ENCODE measurements around the gene SPEN.

Gene SPEN

DNA sequence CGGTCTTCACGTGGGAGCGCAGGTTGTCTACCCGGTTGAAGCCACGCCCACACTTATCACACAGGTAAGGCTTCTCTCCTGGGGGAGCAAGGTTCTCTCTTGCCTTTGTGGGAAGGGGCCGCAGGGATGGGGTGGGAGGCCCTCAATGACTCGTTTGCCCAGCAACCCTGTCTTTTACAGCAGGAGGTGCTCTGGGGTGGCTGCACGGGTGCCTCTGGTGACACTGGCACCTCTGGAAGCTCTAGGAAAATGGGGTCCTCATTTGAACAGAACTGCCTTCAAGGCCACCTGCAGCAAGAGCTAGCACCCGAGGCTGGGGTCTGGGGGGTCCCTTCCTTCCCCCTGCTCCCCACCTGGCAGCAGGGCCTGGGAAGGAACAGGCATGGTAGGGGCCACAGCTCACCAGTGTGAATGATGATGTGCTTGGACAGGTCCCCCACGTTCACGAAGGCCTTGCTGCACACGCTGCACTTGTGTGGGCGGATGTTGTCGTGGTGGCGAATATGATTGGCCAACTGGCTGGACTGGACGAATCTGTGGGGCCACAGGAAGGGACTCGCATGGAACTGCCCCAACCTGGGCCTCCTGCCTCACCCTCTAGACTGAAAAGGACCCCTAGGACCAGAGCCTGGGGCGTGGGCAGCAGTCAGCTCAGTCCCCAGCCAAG is 95.3 kb downstream of the SPEN start:
- Mint-ChIP-seq H3K27me3 (ENCODE audit: low read depth) (no peaks in the 10 kb centered on the region), H3K27ac (no peak overlapping the region), H3K9me3 (no peaks in the 10 kb centered on the region), H3K36me3 (ENCODE audit: low read depth) (peaks cover 43% of the 10 kb centered on the region), H3K4me3 (no peak overlapping the region), H3K4me1 (peaks cover 8% of the 10 kb centered on the region)
- TF ChIP-seq, protein P1, sequence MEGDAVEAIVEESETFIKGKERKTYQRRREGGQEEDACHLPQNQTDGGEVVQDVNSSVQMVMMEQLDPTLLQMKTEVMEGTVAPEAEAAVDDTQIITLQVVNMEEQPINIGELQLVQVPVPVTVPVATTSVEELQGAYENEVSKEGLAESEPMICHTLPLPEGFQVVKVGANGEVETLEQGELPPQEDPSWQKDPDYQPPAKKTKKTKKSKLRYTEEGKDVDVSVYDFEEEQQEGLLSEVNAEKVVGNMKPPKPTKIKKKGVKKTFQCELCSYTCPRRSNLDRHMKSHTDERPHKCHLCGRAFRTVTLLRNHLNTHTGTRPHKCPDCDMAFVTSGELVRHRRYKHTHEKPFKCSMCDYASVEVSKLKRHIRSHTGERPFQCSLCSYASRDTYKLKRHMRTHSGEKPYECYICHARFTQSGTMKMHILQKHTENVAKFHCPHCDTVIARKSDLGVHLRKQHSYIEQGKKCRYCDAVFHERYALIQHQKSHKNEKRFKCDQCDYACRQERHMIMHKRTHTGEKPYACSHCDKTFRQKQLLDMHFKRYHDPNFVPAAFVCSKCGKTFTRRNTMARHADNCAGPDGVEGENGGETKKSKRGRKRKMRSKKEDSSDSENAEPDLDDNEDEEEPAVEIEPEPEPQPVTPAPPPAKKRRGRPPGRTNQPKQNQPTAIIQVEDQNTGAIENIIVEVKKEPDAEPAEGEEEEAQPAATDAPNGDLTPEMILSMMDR (IDR thresholded peaks at IDR 0.05; ENCODE audit: unreplicated experiment in 3 of 3) = no peak

DNA sequence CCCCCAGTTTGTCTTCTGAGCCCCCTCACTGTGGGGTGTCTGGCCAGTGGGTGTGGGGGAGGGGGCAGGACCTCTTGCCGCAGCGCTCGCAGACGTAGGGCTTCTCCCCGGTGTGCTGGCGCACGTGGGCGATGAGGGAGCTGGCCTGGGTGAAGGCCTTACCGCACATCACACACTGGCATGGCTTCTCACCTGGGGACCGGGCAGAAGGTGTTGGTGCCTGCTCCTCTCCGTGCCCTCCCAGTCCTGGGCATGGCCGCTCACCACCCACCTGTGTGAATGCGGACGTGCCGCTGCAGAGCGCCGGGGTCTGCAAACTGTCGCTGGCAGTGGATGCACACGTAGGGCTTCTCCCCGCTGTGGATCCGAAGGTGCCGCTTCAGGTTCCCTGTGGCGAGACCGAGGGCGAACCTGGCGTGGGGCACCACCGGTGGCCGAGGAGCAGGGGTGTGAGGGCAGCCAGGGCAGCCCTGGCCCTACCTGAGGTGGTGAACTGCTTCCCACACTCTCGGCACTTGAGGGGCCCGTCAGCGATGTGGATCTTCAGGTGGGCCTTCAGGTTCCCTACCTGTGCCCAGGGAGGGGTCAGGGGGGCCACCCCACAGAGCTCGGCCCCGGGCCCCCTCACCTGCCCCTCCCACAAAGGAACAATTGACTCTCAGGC is 96.0 kb downstream of the SPEN start:
- Mint-ChIP-seq H3K27ac (no peak overlapping the region), H3K36me3 (ENCODE audit: low read depth) (peaks cover 46% of the 10 kb centered on the region), H3K4me1 (peaks cover 14% of the 10 kb centered on the region), H3K27me3 (ENCODE audit: low read depth) (no peaks in the 10 kb centered on the region), H3K9me3 (no peaks in the 10 kb centered on the region), H3K4me3 (no peak overlapping the region)
- TF ChIP-seq, protein P1 (IDR thresholded peaks at IDR 0.05; ENCODE audit: unreplicated experiment in 3 of 3) = no peak

GRCh38 chr1:15943992-15944307 is 96.4 kb downstream of the SPEN start:
- H3K9me3 Mint-ChIP-seq = no peaks in the 10 kb centered on the region
- H3K4me3 Mint-ChIP-seq = no peak overlapping the region
- H3K4me1 Mint-ChIP-seq = peaks cover 19% of the 10 kb centered on the region
- TF ChIP-seq, protein P1 (IDR thresholded peaks at IDR 0.05; ENCODE audit: unreplicated experiment in 3 of 3) = no peak
- no peak overlapping the region for H3K27ac Mint-ChIP-seq
- H3K36me3 Mint-ChIP-seq (ENCODE audit: low read depth) = peaks cover 49% of the 10 kb centered on the region
- H3K27me3 Mint-ChIP-seq (ENCODE audit: low read depth) = no peaks in the 10 kb centered on the region

DNA sequence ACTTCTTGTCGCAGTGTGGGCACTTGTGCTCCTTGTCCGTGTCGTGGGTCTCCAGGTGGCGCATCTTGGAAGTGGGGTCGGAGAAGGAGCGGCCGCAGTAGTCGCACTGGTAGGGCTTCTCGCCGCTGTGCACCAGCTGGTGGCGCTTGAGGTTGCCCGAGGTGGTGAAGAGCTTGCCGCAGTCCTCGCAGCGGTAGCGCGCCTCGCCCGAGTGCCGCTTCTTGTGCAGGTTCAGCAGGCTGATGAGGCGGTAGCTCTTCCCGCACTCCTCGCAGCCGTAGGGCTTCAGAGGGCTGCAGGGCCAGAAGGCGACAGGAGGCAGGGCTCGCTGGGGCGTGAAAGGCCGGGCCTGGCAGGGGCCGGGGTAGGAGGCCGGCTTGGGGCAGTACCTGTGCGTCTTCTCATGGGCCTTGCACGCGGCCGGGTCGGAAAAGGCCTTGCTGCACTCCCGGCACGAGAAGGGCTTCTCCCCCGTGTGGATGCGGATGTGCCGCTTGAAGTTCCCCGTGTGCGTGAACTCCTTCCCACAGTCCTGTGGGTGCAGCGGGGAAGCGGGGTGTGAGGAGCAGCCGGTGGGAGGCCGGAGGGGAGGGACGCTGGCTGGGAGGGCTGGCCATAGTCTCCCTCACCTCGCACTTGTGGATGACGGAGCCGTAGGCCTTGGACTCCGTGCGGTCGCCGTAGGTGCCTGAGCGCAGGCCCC is 97.0 kb downstream of the SPEN start:
- no peaks in the 10 kb centered on the region for H3K9me3 Mint-ChIP-seq
- H3K4me1 Mint-ChIP-seq = peaks cover 21% of the 10 kb centered on the region
- H3K27ac Mint-ChIP-seq = no peak overlapping the region
- no peak overlapping the region for H3K4me3 Mint-ChIP-seq
- no peaks in the 10 kb centered on the region for H3K27me3 Mint-ChIP-seq (ENCODE audit: low read depth)
- TF ChIP-seq, protein P1 (IDR thresholded peaks at IDR 0.05; ENCODE audit: unreplicated experiment in 3 of 3) = no peak
- peaks cover 46% of the 10 kb centered on the region for H3K36me3 Mint-ChIP-seq (ENCODE audit: low read depth)

DNA sequence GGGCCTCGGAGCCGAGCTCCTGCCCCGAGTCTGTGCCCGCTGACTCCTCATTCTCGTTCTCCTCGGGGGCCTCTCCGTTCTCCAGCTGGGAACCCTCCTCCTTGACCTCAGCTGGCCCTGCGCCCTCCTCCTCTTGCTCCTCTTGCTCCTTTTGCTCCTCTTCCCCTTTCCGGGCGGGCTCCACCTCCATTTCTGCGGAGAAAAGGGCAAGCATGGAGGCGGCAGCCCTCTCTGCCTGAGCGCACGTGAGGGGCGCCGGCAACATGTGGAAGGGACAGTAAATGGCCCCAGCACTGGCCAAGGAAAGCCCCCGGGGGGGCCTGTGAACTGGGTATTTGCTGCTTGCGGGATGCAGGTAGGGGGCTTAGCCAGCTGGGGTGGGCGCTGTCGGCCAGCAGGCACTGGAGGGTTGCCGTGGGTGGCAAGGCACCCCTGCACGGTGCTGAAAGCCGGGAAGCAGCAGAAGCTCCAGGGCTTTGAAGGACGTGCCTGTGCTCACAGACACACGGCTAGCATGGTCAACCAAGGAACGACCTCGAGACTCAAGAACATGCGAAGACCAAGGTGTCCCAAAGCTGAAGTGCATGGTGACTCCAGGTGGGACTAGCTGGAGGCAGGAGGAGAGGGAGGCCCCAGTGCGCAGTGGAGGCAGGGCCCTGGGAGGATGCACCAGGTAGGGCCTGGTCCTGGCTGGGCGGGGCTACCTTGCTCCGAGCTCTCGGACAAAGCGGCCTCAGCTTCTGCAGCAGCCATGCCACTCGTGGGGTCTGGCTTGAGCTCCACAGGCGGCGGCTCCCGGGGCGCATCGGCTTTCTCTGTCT is 97.7 kb downstream of the SPEN start:
- Mint-ChIP-seq H3K4me1 (peaks cover 28% of the 10 kb centered on the region), H3K27me3 (ENCODE audit: low read depth) (no peaks in the 10 kb centered on the region), H3K36me3 (ENCODE audit: low read depth) (peaks cover 39% of the 10 kb centered on the region), H3K27ac (no peak overlapping the region), H3K4me3 (no peak overlapping the region), H3K9me3 (no peaks in the 10 kb centered on the region)
- TF ChIP-seq, protein P1 (IDR thresholded peaks at IDR 0.05; ENCODE audit: unreplicated experiment in 3 of 3) = no peak
